GM18511 (cell line): ENCODE measurements around the gene RBM25.

ENCODE experiments used
- ATAC-seq: cut with Tn5 transposase; IDR thresholded peaks from one replicate; pipeline ENCODE4 v1.9.1; 2021; ENCODE audit warnings: mild to moderate bottlenecking, moderate library complexity; ENCODE audit not compliant: unreplicated experiment

Gene RBM25

GRCh38 chr14:73102806-73103497 is 44.6 kb downstream of the RBM25 start:
- ATAC-seq = no peak

GRCh38 chr14:73105050-73105449 is 46.7 kb downstream of the RBM25 start:
- no peak for ATAC-seq

GRCh38 chr14:73105727-73106126 is 47.4 kb downstream of the RBM25 start:
- no peak for ATAC-seq

GRCh38 chr14:73116079-73116665 is 57.8 kb downstream of the RBM25 start:
- ATAC-seq = no peak

- no peak for ATAC-seq
These were observed 66.0 kb downstream of the RBM25 start for GRCh38 chr14:73124180-73124894.

GRCh38 chr14:73125169-73125588 is 66.8 kb downstream of the RBM25 start:
- ATAC-seq = no peak

- no peak for ATAC-seq
These were observed 67.4 kb downstream of the RBM25 start for GRCh38 chr14:73125746-73126145.

GRCh38 chr14:73133795-73134194 is 75.5 kb downstream of the RBM25 start:
- no peak for ATAC-seq

GRCh38 chr14:73136085-73136386 is 77.7 kb downstream of the RBM25 start:
- ATAC-seq = no peak

GRCh38 chr14:73136387-73137225 is 78.3 kb downstream of the RBM25 start, which contains the start of gene PSEN1:
Gene PSEN1, plus strand, starts transcription at chr14:73136507. Its CDS starts 11,513 bp downstream, at chr14:73148020.
- peak; percentile 93 for ATAC-seq

- no peak for ATAC-seq
These were observed 82.5 kb downstream of the RBM25 start for GRCh38 chr14:73140811-73141323.

GRCh38 chr14:73142216-73142615 is 83.9 kb downstream of the RBM25 start:
- no peak for ATAC-seq

GRCh38 chr14:73143003-73143402 is 84.7 kb downstream of the RBM25 start:
- no peak for ATAC-seq

- no peak for ATAC-seq
These were observed 85.3 kb downstream of the RBM25 start for GRCh38 chr14:73143617-73144016.

- ATAC-seq = no peak
These were observed 87.0 kb downstream of the RBM25 start for GRCh38 chr14:73145371-73145770.

- no peak for ATAC-seq
These were observed 87.8 kb downstream of the RBM25 start for GRCh38 chr14:73146111-73146510.

GRCh38 chr14:73149753-73150152 is 91.4 kb downstream of the RBM25 start:
- ATAC-seq = no peak

- ATAC-seq = no peak
These were observed 94.9 kb downstream of the RBM25 start for GRCh38 chr14:73153272-73153671.

- ATAC-seq = no peak
These were observed 103.9 kb downstream of the RBM25 start for GRCh38 chr14:73162251-73162650.

GRCh38 chr14:73166399-73166798 is 108.1 kb downstream of the RBM25 start:
- no peak for ATAC-seq

- ATAC-seq = no peak
These were observed 109.4 kb downstream of the RBM25 start for GRCh38 chr14:73167727-73168126.
